ENCODE measurements around the gene PRR33. TPM values are rescaled to one million over a fixed set of nuclear protein-coding genes. Genes with fewer than 3 reads are reported as not detected.

PRR33 gene
- total RNA-seq, 1 donor, result not detected

GRCh38 chr11:1919391-1920127 is 27.9 kb upstream of the PRR33 start, which contains the start of gene TNNT3:
Gene TNNT3, plus strand, starts transcription at chr11:1919703. Its CDS starts 3,172 bp downstream, at chr11:1922875.
- DNase-seq (ENCODE audit: low read depth), result no peak
- H3K4me3 ChIP-seq (ENCODE audit: low read depth, low read length), result no peak within 1 kb of the TSS
- peak; percentile 8 for TF ChIP-seq CTCF (IDR thresholded peaks at IDR 0.05; ENCODE audit: insufficient read depth, low read length)

GRCh38 chr11:1918436-1919315 is 27.0 kb upstream of the PRR33 start:
- no peak for DNase-seq (ENCODE audit: low read depth)
- H3K4me3 ChIP-seq (ENCODE audit: low read depth, low read length), result no peak overlapping the region
- no peak for TF ChIP-seq CTCF (IDR thresholded peaks at IDR 0.05; ENCODE audit: insufficient read depth, low read length)

GRCh38 chr11:1917523-1918435 is 26.1 kb upstream of the PRR33 start:
- no peak for DNase-seq (ENCODE audit: low read depth)
- peak; percentile 44 for TF ChIP-seq CTCF (IDR thresholded peaks at IDR 0.05; ENCODE audit: insufficient read depth, low read length)
- no peak overlapping the region for H3K4me3 ChIP-seq (ENCODE audit: low read depth, low read length)

DNA sequence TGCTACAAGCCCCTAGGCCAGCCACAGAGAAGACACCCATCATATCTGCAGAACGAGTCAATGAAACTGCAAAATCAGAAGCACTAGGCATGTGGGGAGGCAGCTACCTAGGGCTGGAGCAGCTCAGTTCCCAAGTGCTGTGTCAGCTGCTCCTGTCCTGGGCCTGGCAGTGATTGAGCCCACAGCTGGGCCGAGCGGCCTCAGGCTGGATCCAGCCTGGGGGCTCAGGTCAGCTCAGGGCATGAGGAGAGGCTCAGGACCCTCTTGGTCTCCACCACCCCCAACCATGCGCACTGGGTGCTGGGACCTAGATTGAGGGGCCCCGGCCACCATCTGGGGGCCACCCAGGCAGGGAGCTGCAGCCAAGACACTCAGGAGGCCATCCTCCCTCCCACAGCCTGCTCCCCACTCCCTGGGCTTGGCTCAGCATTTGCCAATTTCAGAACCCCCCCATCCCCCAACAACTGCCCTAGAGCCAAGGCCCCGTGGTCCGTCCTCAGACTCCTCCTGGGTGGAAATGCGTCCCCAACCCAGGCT is 25.4 kb upstream of the PRR33 start:
- no peak for TF ChIP-seq CTCF (IDR thresholded peaks at IDR 0.05; ENCODE audit: insufficient read depth, low read length)
- no peak overlapping the region for H3K4me3 ChIP-seq (ENCODE audit: low read depth, low read length)
- DNase-seq (ENCODE audit: low read depth), result no peak

DNA sequence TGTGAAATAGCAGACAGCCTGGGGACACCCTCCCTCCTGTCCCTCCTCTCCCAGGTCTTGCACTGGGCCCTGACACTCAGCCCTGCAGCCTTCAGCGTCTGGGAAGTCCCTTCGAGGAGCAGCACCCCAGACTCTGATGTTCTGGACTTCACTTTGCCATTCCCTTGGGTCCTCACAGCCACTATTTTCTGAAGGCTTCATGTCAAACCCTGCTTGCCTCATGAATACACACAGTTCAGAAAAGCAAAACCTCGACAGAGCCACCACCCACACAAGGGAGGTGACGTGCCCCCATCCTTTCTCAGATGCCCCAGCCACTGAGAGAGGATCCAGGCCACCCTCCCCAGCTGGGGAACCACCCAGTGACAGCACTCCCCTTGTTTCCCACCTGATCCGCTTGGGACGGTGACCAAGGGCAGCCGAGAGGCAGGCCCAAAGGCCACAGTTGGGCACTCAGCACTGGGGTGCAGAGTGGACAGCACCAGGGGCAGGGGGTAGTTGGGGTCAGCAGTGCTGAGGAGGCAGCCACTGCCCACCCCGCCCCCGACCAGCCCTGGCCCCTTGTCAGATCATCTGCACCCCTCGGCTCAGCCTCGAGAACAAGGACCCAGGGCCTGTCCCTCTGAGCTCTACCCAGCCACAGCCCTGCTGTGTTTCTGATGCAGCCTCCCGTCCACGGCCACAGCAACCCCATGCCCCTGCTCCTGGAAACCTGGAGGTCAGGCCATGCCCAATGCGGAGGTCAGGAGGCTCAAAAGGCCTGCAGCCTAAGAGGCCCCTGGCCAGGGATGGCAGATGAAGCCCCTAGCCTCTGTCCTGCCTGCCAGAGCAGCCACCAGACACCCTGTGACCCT is 24.7 kb upstream of the PRR33 start:
- no peak for TF ChIP-seq CTCF (IDR thresholded peaks at IDR 0.05; ENCODE audit: insufficient read depth, low read length)
- no peak for DNase-seq (ENCODE audit: low read depth)
- H3K4me3 ChIP-seq (ENCODE audit: low read depth, low read length), result no peak overlapping the region

Measured in fibroblast of the aortic adventitia (primary cell).